K562 (cell line): ENCODE measurements around the gene DOK7. TPM values are rescaled to one million over a fixed set of nuclear protein-coding genes. Genes with fewer than 3 reads are reported as not detected.

Experiments
- ATAC-seq: fragments of 200-7000 bp; cut with Tn5 transposase; 3 replicates; pipeline ENCODE4 v1.9.1; 2020; ENCODE audit warnings: moderate library complexity
- BruUV-seq: library from RNA; stranded (reverse); fragments of 400-500 nt; replicated peaks from 2 replicates; lab custom pipeline; 2021; lab: Mats Ljungman, UMichigan
- CTCF ChIA-PET: fragments of 300-600 bp; formaldehyde crosslinking; extraction: SDS; loops from one replicate; lab custom pipeline; 2021; ENCODE audit warnings: low intra/inter-chr PET ratio; lab: Yijun Ruan, JAX
- POLR2A ChIA-PET: fragments of 300-600, 350-650 bp; sonication (Branson Sonifier 250); formaldehyde crosslinking; extraction: SDS; loops from one replicate; lab custom pipeline; 2021; ENCODE audit warnings: antibody characterized with exemption, inconsistent platforms; lab: Yijun Ruan, JAX
- DNase-seq, 4 experiments: peaks; one replicate each; pipeline versions ENCODE4 v3.0.0 to v3.0.0-alpha.2; 2011 to 2018; ENCODE audit warnings: low spot score in 3 of 4, mixed read lengths in 3 of 4; ENCODE audit errors: extremely low read depth in 1 of 4
- FAIRE-seq: peaks from 2 replicates; lab custom pipeline; 2011; peaks lifted over from hg19 to GRCh38; lab: Jason Lieb, UNC
- H2AFZ ChIP-seq: 2 replicates; pipeline ENCODE4 v1.6.0; 2011; ENCODE audit warnings: low read depth, low read length, control low read depth, inconsistent platforms
- H3K27ac ChIP-seq: fragments of 200-600 bp; 3 replicates; pipeline ENCODE4 v1.8.0; 2011; ENCODE audit warnings: low read depth, mild to moderate bottlenecking, control low read depth, inconsistent platforms, low read length, moderate library complexity, mixed read lengths; ENCODE audit errors: extremely low read depth
- H3K27me3 ChIP-seq, 2 experiments: fragments of 300-600 bp in 1 of 2; 2 replicates in 1 of 2; 3 replicates in 1 of 2; pipeline versions ENCODE4 v1.6.0 to v1.8.0; 2011; ENCODE audit warnings: inconsistent platforms in 2 of 2, low read length in 2 of 2, mild to moderate bottlenecking in 1 of 2, mixed read lengths in 1 of 2, moderate library complexity in 1 of 2; ENCODE audit not compliant: control insufficient read depth in 2 of 2, insufficient read depth in 2 of 2
- H3K36me3 ChIP-seq: fragments of 300-600 bp; 3 replicates; pipeline ENCODE4 v1.8.0; 2011; ENCODE audit warnings: mild to moderate bottlenecking, low read length, inconsistent platforms; ENCODE audit not compliant: control insufficient read depth, insufficient read depth
- H3K4me1 ChIP-seq, 2 experiments: fragments of 200-600 bp in 1 of 2; replicated peaks in 1 of 2; 2 replicates in 1 of 2; 3 replicates in 1 of 2; pipeline versions ENCODE4 v1.5.1 to v1.8.0; 2011; ENCODE audit warnings: inconsistent platforms in 2 of 2, low read length in 2 of 2, mild to moderate bottlenecking in 1 of 2, mixed read lengths in 1 of 2, moderate library complexity in 1 of 2; ENCODE audit not compliant: control insufficient read depth in 2 of 2, insufficient read depth in 2 of 2
- H3K4me2 ChIP-seq: 2 replicates; pipeline ENCODE4 v1.6.1; 2011; ENCODE audit warnings: low read length, control low read depth, inconsistent platforms, mixed read lengths; ENCODE audit not compliant: insufficient read depth
- H3K4me3 ChIP-seq: fragments of 200-600 bp; sonication (generic), shearing (Covaris generic); 2 replicates; pipeline ENCODE4 v1.5.1; 2016; ENCODE audit warnings: control low read depth, inconsistent platforms
- H3K79me2 ChIP-seq: fragments of 200-600 bp; 3 replicates; pipeline ENCODE4 v1.8.0; 2011; ENCODE audit warnings: low read length, inconsistent platforms; ENCODE audit not compliant: control insufficient read depth, insufficient read depth
- H3K9ac ChIP-seq, 2 experiments: 2 replicates each; pipeline versions ENCODE4 v1.6.0 to v1.6.1; 2011; ENCODE audit warnings: low read depth in 2 of 2, low read length in 2 of 2, control low read depth in 1 of 2, inconsistent platforms in 1 of 2, mild to moderate bottlenecking in 1 of 2, mixed read lengths in 1 of 2; ENCODE audit not compliant: insufficient read depth in 1 of 2
- H3K9me1 ChIP-seq: one replicate; pipeline ENCODE4 v1.6.0; 2011; ENCODE audit warnings: inconsistent platforms, mild to moderate bottlenecking, low read length, moderate library complexity; ENCODE audit not compliant: control insufficient read depth, insufficient read depth
- H3K9me3 ChIP-seq: replicated peaks from 2 replicates; pipeline ENCODE4 v1.5.1; 2011; ENCODE audit warnings: low read depth, low read length, inconsistent platforms; ENCODE audit not compliant: control insufficient read depth, insufficient read depth
- H4K20me1 ChIP-seq: replicated peaks from 2 replicates; pipeline ENCODE4 v1.6.1; 2011; ENCODE audit warnings: low read length, inconsistent platforms, mixed read lengths; ENCODE audit not compliant: control insufficient read depth, insufficient read depth
- ARHGAP35 ChIP-seq: fragments of 450-650 bp; IDR thresholded peaks from 2 replicates; pipeline ENCODE4 v1.6.1; 2018; ENCODE audit not compliant: partially characterized antibody
- BCOR ChIP-seq: fragments of 450-650 bp; IDR thresholded peaks from 2 replicates; pipeline ENCODE4 v1.6.1; 2016
- BDP1 ChIP-seq: IDR thresholded peaks from 3 replicates; pipeline ENCODE4 v1.6.1; 2011; ENCODE audit not compliant: insufficient read length, insufficient read depth
- CREBBP ChIP-seq: IDR thresholded peaks from one replicate; pipeline ENCODE4 v1.6.1; 2012; ENCODE audit warnings: low read depth, mild to moderate bottlenecking, control low read depth, inconsistent platforms, low read length
- GTF2E2 ChIP-seq: fragments of 200-800 bp; sonication (Bioruptor generic); IDR thresholded peaks from 2 replicates; pipeline ENCODE4 v1.6.1; 2016; ENCODE audit warnings: missing genetic modification characterization, missing compliant biosample characterization
- SRSF9 ChIP-seq: fragments of 200-400 bp; formaldehyde crosslinking; IDR thresholded peaks from 2 replicates; pipeline ENCODE4 v1.6.1; 2017; ENCODE audit warnings: low read depth, low read length, borderline replicate concordance
- U2AF1 ChIP-seq: fragments of 200-400 bp; formaldehyde crosslinking; optimal IDR thresholded peaks from 2 replicates; pipeline ENCODE3; 2017; ENCODE audit warnings: mild to moderate bottlenecking, low read depth, low read length, moderate library complexity
- WGBS: fragments of 100-300 bp; shearing (Covaris generic); methylation state at CpG from one replicate; pipeline ENCODE4 v1.1.6; 2016; ENCODE audit warnings: low coverage, mixed read lengths; ENCODE audit not compliant: insufficient coverage; ENCODE audit errors: missing lambda C conversion rate; 5-methylcytosine and 5-hydroxymethylcytosine counted together
- in situ Hi-C: fragments of 300-500 bp; cut with MboI; formaldehyde crosslinking; loops from 4 replicates; pipeline ENCODE4 v1.15.0; 2018; ENCODE audit warnings: inconsistent platforms, mixed read lengths
- intact Hi-C: fragments of 100-400 bp; cut with micrococcal nuclease; formaldehyde crosslinking; loops from 2 replicates; pipeline ENCODE4 v1.14.2; 2022
- polyA plus RNA-seq, 8 experiments: library from polyadenylated mRNA; depleted of rRNA in 4 of 8; stranded (reverse) in 5 of 8; unstranded in 3 of 8; fragments of >200 nt; fragmentation: Nextera tagmentation in 2 of 8; fragmentation: Illumina TruSeq in 1 of 8; extraction: Ambion mirVana in 2 of 8; extraction: Trizol in 1 of 8; gene quantifications; 2 replicates each; pipeline versions ENCODE4 v1.2.1 to v1.2.3, GENCODE V29; 2011 to 2014; ENCODE audit warnings: inconsistent platforms in 1 of 8, missing spikeins in 1 of 8
- total RNA-seq, 7 experiments: library from RNA; depleted of rRNA in 6 of 7; stranded (reverse); fragments of >200 nt in 6 of 7; fragmentation: Illumina TruSeq in 2 of 7; extraction: Trizol in 2 of 7; gene quantifications; 2 replicates each; pipeline versions ENCODE4 v1.2.1 to v1.2.3, GENCODE V29; 2011 to 2021; ENCODE audit warnings: low replicate concordance in 1 of 7
- TF ChIP-seq, protein P1 (sequence below): sonication (generic); formaldehyde crosslinking; IDR thresholded peaks from 2 replicates; pipeline ENCODE4 v1.8.1; 2023; ENCODE audit warnings: mild to moderate bottlenecking, missing genetic modification reagents
- TF ChIP-seq, protein P2 (sequence below): fragments of 250-450 bp; sonication (Bioruptor Pico); IDR thresholded peaks from 2 replicates; pipeline ENCODE4 v1.4.0; 2020; ENCODE audit warnings: mild to moderate bottlenecking, moderate library complexity

The DOK7 gene
- total and polyA plus RNA-seq, 9 of the 15 experiments (the other 6 are each of a cell fraction or from before 2014, with no cell fraction given), result not detected

DNA sequence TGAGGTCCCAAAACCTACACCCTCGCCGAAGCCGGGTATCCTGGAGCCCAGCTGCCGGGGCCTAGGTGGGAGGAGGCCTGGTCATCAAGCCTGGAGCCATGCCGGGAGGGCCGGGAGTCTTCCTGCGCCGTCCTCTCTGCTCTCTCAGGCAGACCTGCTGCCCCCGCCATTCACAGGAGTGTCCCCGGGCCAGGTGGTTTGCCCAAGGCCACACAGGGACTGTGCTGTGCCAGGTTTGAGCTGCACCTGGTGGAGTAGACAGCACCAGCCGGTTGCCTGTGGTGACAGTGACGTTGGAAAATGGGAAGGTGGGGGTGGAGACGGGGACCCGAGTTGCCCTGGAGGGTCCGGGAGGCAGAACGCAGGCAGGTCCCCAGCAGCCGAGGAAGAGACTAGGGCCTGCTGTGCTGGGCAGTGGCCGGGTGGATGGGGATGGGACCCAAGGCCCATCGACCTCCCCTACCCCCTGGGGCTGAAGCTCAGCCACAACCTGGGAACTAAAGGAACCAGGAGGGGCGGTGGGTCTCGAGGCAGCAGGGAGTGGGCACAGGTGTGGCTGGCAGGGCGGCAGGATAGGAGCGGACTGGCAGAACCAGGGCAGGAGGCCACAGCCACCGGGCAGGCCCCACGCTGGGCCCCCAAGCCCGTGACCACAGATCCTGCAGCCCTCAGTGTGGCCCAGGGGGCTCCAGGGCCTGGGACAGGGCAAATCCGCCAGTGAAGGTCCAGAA lies 9.5 kb downstream of the DOK7 start (continued):
- TF ChIP-seq, protein P1, sequence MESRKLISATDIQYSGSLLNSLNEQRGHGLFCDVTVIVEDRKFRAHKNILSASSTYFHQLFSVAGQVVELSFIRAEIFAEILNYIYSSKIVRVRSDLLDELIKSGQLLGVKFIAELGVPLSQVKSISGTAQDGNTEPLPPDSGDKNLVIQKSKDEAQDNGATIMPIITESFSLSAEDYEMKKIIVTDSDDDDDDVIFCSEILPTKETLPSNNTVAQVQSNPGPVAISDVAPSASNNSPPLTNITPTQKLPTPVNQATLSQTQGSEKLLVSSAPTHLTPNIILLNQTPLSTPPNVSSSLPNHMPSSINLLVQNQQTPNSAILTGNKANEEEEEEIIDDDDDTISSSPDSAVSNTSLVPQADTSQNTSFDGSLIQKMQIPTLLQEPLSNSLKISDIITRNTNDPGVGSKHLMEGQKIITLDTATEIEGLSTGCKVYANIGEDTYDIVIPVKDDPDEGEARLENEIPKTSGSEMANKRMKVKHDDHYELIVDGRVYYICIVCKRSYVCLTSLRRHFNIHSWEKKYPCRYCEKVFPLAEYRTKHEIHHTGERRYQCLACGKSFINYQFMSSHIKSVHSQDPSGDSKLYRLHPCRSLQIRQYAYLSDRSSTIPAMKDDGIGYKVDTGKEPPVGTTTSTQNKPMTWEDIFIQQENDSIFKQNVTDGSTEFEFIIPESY (CRISPR knock-in tag), result no peak
- TF ChIP-seq CREBBP, result no peak
- TF ChIP-seq BDP1, result no peak
- TF ChIP-seq ARHGAP35, result no peak
- no peak for TF ChIP-seq GTF2E2 (tag)
- TF ChIP-seq, all 486 proteins: peak for 0

DNA sequence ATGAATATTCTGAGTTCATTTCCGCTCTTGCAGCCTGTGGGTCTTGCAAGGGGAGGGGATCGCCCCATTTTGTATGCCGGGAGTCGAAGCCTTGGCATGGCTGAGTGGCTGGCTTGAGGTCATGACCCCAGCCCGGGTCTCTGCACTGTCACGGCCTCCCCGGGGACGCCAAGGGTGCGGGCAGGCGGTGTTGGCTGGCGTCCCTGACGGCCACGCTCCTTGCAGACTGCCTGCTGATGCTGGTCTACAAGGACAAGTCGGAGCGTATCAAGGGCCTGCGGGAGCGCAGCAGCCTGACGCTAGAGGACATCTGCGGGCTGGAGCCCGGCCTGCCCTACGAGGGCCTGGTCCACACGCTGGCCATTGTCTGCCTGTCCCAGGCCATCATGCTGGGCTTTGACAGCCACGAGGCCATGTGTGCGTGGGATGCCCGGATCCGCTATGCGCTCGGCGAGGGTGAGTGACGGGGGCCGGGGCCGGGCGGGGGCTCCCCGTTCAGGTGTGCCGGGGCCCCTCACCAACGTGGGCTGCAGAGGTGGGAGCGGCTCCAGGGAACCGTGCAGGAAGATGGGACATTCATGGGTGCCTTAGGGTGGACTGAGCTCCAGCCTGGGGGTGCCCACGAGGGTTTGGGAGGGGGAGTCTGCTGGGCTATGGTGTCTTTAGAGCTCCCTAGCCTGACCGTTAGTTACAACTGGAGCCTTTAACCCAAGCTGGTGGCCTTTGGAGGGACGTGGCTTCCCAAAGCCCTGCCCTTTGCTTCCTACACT lies 10.3 kb downstream of the DOK7 start:
- Histone ChIP-seq H2AFZ (no peak overlapping the region), H3K36me3 (no peaks in the 10 kb centered on the region), H3K9me1 (no peaks in the 10 kb centered on the region), H3K9me3 (peaks cover 7% of the 10 kb centered on the region; the same call in 1 of the 2 replicates), H3K4me3 (no peak overlapping the region), H3K9ac (no peak overlapping the region), H4K20me1 (0 out of 2 replicates have a peak, but pooled peaks cover 5% of the 10 kb centered on the region), H3K4me2 (no peak overlapping the region), H3K4me1 (peaks cover 0 to 27% of the 10 kb centered on the region in 2 experiments; a peak in 2 of 5 replicates), H3K27me3 (peaks cover 28 to 75% of the 10 kb centered on the region in 2 experiments; a peak in 4 of 5 replicates), H3K79me2 (no peaks in the 10 kb centered on the region), H3K27ac (no peak overlapping the region)
- TF ChIP-seq U2AF1 (no peak), SRSF9 (no peak), BCOR (no peak)
- TF ChIP-seq, protein P2, sequence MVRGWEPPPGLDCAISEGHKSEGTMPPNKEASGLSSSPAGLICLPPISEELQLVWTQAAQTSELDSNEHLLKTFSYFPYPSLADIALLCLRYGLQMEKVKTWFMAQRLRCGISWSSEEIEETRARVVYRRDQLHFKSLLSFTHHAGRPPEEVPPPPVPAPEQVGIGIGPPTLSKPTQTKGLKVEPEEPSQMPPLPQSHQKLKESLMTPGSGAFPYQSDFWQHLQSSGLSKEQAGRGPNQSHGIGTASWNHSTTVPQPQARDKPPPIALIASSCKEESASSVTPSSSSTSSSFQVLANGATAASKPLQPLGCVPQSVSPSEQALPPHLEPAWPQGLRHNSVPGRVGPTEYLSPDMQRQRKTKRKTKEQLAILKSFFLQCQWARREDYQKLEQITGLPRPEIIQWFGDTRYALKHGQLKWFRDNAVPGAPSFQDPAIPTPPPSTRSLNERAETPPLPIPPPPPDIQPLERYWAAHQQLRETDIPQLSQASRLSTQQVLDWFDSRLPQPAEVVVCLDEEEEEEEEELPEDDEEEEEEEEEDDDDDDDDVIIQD (CRISPR knock-in tag), result no peak
- 8% methylated on average over 26 of the region's 41 CpGs for WGBS
- in situ Hi-C loops (no loop called here), intact Hi-C loops (no loop called here)
- BruUV-seq, result no TSS peak
- no peak for FAIRE-seq
- ChIA-PET POLR2A (no interaction called here), CTCF (no interaction called here)
- ATAC-seq, result 0 out of 3 replicates have a peak, but pooled peaks have one; percentile 21
- no peak for DNase-seq
